22Rv1 (cell line): ENCODE data around the gene HS6ST1.

Experiments used
- CTCF ChIP-seq: fragments of 450-650 bp; IDR thresholded peaks from 2 replicates; pipeline ENCODE4 v1.5.1; 2017; ENCODE audit warnings: mild to moderate bottlenecking
- ZFX ChIP-seq: fragments of 450-650 bp; IDR thresholded peaks from 2 replicates; pipeline ENCODE4 v1.6.1; 2017; ENCODE audit warnings: antibody characterized with exemption, borderline replicate concordance

- TF ChIP-seq CTCF (no peak), ZFX (no peak)
These were observed 41.6 kb downstream of the HS6ST1 start for GRCh38 chr2:128276878-128277675.
